ENCODE measurements around the gene SRBD1.

GRCh38 chr2:45533771-45534170 is 77.3 kb downstream of the SRBD1 start:
- TF ChIP-seq POLR2A (IDR thresholded peaks at IDR 0.05) = no peak
- TF ChIP-seq, protein P1, sequence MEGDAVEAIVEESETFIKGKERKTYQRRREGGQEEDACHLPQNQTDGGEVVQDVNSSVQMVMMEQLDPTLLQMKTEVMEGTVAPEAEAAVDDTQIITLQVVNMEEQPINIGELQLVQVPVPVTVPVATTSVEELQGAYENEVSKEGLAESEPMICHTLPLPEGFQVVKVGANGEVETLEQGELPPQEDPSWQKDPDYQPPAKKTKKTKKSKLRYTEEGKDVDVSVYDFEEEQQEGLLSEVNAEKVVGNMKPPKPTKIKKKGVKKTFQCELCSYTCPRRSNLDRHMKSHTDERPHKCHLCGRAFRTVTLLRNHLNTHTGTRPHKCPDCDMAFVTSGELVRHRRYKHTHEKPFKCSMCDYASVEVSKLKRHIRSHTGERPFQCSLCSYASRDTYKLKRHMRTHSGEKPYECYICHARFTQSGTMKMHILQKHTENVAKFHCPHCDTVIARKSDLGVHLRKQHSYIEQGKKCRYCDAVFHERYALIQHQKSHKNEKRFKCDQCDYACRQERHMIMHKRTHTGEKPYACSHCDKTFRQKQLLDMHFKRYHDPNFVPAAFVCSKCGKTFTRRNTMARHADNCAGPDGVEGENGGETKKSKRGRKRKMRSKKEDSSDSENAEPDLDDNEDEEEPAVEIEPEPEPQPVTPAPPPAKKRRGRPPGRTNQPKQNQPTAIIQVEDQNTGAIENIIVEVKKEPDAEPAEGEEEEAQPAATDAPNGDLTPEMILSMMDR (IDR thresholded peaks at IDR 0.05) = no peak

Data from transverse colon (tissue), 3 donors.